CD4-positive, alpha-beta T cell treated with Interleukin-15 for 4 hours (primary cell): Measurements from ENCODE around the gene TMED5.
"Not testable (repeated sequence)": the region's sequence is repeated elsewhere in the genome, so short reads cannot be mapped to it uniquely, and the experiment has no call there.

Experiments used
- DNase-seq: peaks from one replicate; pipeline ENCODE4 v3.0.0-alpha.2; 2020; ENCODE audit warnings: low spot score

TMED5 gene

DNA sequence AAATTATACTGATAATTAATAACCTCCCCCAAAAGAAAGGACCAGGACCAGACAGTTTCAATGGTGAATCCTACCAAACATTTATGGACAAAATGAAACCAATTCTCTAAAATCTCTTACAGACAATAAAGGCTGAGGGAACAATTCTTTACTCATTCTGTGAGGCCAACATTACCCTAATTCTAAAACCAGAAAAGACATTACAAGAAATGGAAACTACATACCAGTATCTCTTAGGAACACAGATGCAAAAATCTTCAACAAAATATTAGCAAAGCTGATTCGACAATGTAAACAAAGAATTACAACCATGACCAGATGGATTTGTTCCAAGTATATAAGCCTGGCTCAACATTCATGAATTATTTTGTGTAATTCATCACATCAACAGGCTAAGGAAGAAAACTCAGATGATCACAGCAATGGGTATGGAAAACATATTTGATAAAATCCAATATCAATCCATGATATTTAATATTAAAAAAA lies 8.6 kb downstream of the TMED5 start:
- no peak for DNase-seq

DNA sequence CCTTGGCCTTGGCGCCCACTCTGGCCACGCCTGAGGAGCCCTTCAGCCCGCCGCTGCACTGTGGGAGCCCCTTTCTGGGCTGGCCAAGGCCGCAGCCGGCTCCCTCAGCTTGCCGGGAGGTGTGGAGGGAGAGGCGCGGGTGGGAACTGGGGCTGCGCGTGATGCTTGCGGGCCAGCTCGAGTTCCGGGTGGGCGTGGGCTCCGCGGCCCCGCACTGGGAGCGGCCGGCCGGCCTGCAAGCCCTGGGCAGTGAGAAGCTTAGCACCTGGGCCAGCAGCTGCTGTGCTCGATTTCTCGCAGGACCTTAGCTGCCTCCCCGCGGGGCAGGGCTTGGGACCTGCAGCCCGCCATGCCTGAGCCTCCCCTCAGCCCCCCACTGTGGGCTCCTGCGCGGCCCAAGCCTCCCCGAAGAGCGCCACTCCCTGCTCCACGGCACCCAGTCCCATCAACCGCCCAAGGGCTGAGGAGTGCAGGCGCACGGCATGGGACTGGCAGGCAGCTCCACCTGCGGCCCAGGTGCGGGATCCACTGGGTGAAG lies 10.0 kb downstream of the TMED5 start:
- not testable (repeated sequence) for DNase-seq

DNA sequence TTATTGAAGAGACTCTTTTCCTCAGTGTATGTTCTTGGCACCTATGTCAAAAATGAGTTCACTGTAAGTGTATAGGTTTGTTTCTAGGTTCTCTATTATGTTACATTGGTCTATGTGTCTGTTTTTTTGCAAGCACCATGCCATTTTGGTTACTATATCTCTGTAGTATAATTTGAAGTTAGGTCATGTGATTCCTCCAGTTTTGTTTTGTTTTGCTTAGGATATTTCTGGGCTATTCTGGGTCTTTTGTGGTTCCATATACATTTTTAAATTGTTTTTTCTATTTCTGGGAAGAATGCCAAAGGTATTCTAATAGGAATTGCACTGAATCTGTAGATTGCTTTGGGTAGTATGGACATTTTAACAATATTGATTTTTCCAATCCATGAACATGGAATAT lies 13.2 kb downstream of the TMED5 start:
- DNase-seq: no peak

DNA sequence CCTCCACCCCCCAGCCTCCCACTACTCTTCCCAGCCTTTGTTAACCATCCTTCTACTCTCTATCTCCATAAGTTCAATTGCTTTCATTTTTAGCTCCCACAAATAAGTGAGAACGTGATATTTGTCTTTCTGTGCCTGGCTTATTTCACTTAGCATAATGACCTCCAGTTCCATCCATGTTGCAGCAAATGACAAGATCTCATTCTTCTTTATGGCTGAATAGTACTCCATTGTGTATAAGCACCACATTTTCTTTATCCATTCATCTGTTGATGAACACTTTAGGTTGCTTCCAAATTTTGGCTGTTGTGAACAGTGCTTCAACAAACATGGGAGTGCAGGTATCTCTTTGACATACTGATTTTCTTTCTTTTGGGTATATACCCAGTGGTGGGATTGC lies 14.3 kb downstream of the TMED5 start:
- not testable (repeated sequence) for DNase-seq

GRCh38 chr1:93164816-93165215 lies 15.4 kb downstream of the TMED5 start:
- DNase-seq: no peak

DNA sequence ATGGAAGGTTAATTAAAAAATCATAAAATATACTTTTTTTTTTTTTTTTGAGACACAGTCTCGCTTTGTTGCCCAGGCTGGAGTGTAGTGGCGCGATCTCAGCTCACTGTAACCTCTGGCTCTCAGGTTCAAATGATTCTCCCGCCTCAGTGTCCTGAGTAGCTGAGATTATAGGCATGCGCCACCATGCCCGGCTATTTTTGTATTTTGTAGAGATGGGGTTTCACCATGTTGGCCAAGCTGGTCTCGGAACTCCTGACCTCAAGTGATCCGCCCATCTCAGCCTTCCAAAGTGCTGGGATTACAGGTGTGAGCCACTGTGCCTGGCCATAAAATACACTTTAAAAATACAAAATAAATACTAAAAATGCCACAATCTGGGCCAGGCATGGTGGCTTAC lies 16.9 kb downstream of the TMED5 start:
- DNase-seq: not testable (repeated sequence)

DNA sequence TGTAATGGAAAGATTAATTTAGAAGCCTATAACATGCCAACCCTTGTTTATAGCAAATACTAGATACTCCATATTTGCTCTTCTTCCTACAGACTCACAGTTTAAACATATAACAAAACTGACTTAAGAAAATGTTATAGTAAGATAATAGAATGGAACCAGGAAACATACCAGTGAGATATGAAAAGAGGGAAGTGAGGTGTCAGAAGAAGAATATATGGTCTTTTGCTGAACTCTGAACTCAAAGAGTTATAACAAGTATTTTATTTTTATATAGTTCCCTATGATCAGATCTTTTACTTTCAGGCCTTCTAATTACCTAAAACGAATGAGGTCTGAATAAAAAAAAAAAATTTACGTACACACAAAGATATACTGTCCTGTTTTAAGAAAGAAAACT lies 20.9 kb downstream of the TMED5 start:
- no peak for DNase-seq

- no peak for DNase-seq
Observed at GRCh38 chr1:93155335-93155734, 24.9 kb downstream of the TMED5 start.

DNA sequence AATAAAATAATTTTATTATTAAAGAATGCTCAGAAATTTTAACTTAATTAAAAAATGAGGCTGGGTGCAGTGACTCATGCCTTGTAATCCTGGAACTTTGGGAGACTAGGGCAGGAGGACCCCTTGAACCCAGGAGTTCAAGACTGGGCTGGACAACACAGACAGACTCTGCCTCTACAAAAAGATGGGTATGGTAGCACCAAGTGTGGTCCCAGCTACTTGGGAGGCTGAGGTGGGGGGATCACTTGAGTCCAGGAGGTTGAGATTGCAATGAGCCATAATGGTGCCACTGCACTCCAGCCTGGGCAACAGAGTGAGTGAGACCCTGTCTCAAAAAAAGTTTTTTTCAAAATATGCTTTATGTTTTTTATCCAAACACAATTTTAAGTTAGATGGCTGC lies 25.3 kb downstream of the TMED5 start:
- no peak for DNase-seq

DNA sequence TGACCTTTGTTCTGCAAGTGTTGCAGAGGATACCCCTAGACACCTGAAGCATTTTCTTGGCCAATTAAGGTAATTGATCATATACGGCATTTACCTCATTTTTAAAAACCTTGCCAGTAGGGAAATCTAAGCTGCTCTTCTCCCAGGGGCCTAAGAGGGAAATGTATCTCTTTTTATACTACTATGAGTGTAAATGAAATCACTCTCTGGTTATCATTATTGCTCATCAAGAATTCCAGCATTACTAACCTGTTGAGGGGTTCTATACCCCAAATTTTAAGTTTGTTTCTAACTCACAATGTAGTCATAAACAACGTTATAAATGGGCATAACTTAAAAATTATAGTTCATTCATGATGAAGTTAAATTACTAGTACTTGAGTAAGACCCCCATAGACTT lies 27.4 kb downstream of the TMED5 start:
- DNase-seq: no peak

DNA sequence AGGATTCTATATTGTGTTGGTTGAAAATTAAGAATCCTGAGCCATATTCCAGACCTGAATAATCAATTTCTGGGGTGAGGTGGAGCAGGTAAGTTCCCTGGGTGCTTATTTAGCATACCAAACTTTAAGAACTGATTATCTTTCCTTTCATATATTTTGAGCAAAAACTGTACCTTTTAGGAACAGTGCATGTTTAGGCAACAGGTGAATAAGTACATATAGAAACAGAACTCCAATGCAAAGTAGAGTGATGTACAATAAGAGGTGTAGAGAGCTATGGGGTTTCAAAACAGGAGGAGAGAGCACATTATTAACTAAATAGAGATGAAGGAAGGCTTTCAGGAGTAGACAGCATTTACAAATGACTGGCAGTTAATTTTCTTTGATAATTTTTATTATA lies 28.7 kb downstream of the TMED5 start:
- no peak for DNase-seq

DNA sequence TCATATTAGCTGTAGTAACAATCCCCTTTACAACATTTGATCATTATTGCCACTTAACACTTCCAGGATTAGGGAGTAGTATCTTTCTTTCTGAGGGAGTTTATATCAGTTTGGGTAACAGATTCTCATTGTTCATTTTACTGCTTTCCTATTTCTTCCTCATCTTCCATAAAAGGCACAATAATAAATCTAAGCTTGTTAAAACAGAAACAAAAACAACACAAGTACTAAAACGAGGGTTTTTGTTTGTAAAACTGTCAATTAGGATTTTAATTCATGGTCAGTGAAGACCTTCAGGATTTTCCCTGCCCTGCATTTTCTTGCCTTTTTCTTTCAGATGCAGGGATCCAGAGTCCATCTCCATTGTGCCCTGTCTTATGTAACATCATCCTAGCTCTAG lies 29.5 kb downstream of the TMED5 start:
- DNase-seq: no peak

GRCh38 chr1:93148001-93148400 lies 32.2 kb downstream of the TMED5 start:
- no peak for DNase-seq

DNA sequence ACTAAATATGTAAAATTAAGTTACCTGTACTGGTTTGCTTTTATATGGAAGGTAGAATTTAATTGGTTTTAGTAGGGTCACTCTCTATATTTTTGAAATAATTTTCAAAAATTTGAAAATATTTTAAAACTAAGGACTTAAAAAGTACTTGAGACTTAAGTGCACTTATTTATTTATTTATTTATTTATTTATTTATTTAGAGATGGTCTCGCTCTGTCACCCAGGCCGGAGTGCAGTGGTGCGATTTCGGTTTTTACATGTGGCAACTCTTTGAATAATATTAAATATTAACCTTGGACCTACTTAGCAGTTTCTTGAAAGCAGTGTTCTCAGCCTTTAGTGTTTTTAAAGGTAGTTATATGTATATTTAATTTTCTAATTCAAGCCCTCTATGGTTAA lies 36.4 kb downstream of the TMED5 start:
- no peak for DNase-seq

DNA sequence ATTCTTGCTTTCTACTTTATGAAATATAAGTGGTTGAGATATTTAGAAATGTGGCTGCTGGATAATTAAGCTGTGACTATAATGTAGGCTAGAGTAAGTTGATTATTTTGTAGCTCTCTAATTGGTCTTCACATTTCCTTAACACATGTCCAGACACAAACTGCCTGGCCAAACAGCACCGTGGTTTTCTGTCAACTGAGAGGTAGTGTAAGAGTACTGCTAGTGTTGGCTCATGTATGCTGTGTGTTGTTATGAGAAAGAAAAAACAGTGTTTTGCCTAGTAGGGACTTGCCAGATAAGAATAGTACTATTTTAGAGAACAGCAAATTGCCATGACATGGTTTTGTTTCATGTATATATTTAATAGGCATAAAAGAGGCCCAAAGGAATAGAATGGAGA lies 37.1 kb downstream of the TMED5 start:
- no peak for DNase-seq

- DNase-seq: no peak
Observed at GRCh38 chr1:93142161-93142560, 38.1 kb downstream of the TMED5 start.

GRCh38 chr1:93140106-93140505 lies 40.1 kb downstream of the TMED5 start:
- no peak for DNase-seq

- no peak for DNase-seq
Observed at GRCh38 chr1:93137604-93138292, 42.5 kb downstream of the TMED5 start.

GRCh38 chr1:93136445-93136844 lies 43.8 kb downstream of the TMED5 start:
- DNase-seq: no peak

GRCh38 chr1:93132638-93133037 lies 47.6 kb downstream of the TMED5 start:
- DNase-seq: no peak

GRCh38 chr1:93129507-93130099 lies 50.6 kb downstream of the TMED5 start:
- no peak for DNase-seq

- DNase-seq: no peak
Observed at GRCh38 chr1:93124556-93125355, 55.5 kb downstream of the TMED5 start.
